Caki2 (cell line): Measurements from ENCODE around the gene TULP1. TPM values are rescaled to one million over a fixed set of nuclear protein-coding genes. Genes with fewer than 3 reads are reported as not detected.

Experiments used
- DNase-seq: peaks from one replicate; pipeline ENCODE4 v3.0.0-alpha.2; 2015; ENCODE audit warnings: low read depth
- in situ Hi-C: cut with HindIII; loops from 2 replicates; pipeline ENCODE4 v1.10.0; 2016; ENCODE audit warnings: low sequenced_read_pairs, low pct_unique_long_range_greater_than_20kb, mixed read lengths
- total RNA-seq: library from RNA; depleted of rRNA; stranded (reverse); fragments of >200 nt; shearing (Covaris generic); gene quantifications from 2 replicates; pipeline ENCODE4 v1.2.3, GENCODE V29; 2014; ENCODE audit warnings: low replicate concordance

The TULP1 gene
- total RNA-seq, 1 experiment from 2014 or later: not detected

DNA sequence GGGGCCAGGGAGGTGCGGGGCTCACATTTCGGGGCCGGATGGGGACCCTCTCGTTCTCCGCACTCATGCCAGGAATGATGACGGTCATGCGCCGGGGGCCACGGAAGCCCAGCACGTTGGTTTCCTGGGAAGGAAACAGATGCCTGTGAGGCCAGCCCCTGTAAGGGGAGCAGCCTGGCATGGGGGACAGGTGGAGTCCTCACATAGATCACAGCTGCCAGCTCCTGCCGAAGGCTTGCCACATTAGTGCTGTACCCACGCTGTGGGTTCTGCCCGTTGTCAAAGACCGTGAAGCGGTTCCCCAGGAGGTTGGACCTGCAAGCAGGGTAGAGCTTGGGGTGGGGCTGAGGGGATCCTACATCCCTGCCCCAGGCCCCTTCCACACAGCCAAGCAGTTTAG lies 9.2 kb downstream of the TULP1 start:
- no peak for DNase-seq
- in situ Hi-C loops: no loop called here

DNA sequence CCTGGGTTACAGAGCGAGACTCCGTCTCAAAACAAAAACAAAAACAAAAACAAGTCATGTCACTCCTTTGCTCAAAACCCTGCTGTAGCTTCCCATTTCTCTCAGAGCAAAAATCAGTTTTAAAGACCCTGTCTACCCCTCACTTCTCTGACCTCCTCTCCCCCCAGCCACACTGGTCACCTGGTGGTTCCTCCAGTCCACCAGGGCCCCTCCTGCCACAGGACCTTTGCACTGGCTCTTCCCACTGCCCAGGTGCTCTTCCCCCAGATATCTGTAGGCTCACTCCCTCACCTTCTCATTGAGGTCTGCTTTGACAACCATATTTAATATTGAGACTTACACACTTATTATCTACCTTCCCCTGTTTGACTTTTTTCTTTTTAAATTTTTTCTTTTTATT lies 10.9 kb downstream of the TULP1 start:
- in situ Hi-C loops: no loop called here
- no peak for DNase-seq

DNA sequence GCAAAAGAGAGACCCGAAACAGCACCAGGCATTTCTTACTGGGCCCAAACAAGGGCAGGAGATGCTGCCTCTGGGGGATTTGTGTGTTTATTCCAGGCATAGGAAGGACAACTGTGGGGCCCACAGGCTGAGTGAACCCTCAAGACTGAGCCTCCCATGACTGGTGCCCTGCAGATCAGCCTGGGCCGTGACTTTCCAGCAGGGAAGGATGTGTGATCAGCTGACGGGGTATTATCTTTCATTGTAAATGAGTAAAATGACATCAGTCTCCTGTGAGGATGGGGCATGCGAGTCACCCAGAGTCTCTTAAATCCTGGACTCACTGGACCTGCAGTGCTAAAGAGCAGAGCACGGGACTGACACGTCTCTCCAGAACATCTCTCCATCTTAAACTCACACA lies 11.9 kb downstream of the TULP1 start:
- peak; percentile 26 for DNase-seq
- in situ Hi-C loops: no loop called here

DNA sequence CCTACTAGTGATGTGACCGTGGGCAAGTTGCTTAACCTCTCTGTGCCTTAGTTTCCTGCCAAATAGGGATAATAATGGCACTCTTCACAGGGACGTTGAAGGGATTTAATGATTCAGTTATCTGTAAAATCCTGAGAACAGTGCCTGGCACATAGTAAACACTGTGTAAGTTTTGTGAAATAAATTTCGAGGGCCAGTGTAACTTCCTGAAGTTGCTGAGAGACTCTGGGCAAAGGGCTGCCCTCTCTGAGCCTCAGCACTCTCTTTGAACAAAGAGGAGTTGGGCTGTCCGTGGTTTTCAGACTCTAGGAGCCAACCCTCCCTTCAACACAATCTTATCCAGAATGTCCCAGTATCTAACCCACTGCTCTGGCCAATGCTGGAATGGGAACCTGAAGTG lies 13.3 kb downstream of the TULP1 start:
- in situ Hi-C loops: no loop called here
- no peak for DNase-seq

DNA sequence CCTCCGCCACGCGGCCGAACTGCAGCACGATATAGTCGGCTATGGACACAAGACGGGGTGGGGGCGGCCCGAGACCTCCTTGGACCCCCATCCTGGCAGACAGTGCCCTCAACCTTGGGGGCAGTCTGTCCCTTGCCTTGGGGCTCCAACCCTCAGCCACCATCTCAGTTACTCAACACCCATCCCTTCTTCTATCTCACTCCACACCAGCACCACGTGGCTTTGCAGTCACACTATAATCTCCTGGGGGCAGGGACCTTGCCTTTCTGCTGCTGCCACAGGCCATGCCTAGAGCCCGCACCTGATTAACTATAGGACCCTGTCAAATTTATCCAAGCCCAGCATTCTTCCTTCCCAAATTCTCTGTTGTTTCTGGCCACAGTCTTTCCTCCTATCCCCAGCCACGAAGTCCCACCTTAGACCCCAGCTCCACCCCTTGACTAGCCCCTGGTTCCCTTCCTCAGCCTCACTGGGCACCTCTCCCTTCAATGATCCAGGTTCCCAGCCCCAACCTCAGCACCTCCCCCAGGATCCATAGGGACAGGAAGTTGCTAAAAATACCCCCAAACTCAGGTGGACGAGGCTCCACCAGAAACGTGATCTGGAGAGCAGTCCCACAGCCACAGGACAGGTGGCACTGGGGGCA lies 14.2 kb downstream of the TULP1 start:
- no peak for DNase-seq
- in situ Hi-C loops: no loop called here

DNA sequence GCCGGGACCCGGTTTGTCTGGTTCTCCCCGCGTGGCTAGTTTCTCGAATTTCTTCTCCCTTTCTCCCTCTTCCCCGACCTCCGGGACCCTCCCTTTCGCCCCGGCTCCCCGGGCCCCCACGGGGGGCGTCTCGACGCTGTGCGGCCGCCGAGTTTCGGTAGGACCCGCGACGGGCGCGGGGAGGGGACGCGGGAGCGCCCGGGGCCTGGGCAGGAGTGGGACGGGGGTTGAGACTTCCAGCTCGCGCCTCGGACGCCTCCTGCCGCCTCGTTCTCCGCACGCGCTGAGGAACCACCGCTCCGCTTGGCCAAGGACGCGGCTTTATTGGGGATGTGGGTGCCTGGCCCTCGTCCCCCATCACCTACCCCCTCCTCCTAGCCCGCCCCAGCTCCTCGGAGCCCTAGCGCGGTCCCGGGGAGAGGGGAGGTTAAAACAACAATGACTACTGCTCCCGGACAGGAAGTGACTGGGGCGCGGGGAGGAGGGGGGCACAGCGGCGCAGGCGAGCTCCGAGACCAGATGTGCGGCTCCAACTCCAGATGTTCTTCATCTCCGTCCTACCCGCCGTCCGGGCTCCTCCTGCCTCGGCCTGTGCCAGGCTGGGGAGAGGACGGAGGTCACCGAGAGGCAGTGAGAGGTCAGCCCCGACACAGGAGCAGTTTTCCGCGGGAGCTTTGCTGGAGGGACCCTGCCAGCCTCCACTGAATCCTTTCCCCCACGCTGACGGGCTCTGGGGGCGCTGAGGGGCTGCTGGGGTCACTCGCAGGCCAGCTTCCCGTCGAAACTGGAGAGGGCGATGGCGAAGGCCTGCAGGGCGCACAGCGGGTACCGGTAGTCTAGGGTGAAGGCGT lies 14.9 kb downstream of the TULP1 start:
- in situ Hi-C loops: no loop called here
- no peak for DNase-seq

DNA sequence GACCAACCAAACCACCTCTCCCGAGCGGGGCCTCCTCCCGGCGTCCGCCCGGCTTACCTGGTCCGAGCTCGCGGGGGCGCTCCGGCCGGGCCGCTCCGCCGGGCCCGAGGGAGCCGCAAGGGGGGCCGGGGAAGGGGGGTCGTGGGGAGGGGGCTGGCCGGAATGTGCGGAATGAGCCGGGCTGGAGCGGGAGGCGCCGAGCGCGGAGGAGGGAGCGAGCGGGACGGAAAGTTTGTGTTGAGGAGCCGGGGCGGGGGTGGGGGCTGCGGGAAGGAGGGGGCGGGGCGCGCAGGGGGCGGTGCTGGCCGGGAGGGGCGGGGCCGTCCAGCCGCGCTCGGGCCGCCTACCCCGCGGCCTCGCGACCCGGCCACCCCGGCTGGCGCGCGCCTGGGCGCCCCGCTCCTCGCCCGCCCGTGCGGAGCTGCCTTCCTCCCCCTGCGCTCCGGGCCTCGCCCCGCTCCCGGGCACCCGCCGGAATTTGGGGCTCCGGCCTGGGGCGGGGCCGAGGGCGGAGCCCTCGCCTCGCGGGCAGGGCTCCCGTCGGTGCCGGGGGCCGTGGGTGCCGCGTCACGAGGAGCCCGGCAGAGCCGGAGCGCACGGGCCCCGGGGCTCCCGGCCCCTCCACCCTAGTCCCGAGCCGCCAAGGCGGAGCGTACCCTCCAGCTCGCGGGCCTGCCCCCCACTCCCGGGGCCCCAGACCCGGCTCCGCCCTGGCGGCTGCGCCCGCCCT lies 15.7 kb downstream of the TULP1 start, which contains the start of gene TEAD3:
Gene TEAD3, minus strand, starts transcription at position 239 of the 730 bp plus-strand sequence.
- peak; percentile 48 for DNase-seq
- in situ Hi-C loops: no loop called here

DNA sequence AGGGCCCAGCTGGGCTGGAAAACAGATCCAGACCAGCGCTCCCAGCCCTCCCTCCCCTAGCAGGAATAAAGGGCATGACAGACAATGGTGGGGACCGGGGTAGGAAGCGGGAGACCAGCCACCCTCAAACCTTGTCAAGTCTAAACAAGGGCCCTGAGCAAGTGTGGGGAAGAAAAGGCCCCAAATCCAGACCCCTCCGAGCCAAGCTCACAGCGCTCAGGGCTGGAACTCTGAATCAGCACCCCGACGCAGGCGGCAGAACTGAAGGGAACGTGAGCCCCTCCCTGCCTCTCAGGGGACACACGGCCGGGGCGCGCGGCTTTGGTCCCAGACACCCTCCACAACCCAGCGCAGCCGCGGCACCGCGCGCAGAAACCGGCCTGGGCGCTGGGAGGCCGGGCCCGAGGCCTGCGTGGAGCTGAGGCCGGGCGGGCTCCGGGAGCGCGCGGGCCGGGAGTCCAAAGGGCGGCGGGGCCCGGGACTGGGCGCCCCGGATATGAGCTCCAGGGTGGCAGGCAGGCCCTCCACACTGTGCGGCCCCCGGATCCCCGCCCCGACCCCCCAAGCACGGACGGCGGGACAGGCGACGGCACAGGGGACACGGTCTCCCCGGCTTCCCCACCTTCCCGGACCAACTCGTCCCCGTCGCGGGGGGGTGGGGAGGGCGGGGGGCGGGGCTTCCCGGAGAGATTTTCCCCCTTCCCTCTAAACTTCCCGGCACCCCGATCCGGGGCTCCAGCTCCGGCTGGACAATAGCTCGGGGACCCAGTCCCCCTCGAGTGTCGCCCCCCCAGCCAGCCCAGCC lies 16.5 kb downstream of the TULP1 start:
- peak; percentile 47 for DNase-seq
- in situ Hi-C loops: no loop called here

DNA sequence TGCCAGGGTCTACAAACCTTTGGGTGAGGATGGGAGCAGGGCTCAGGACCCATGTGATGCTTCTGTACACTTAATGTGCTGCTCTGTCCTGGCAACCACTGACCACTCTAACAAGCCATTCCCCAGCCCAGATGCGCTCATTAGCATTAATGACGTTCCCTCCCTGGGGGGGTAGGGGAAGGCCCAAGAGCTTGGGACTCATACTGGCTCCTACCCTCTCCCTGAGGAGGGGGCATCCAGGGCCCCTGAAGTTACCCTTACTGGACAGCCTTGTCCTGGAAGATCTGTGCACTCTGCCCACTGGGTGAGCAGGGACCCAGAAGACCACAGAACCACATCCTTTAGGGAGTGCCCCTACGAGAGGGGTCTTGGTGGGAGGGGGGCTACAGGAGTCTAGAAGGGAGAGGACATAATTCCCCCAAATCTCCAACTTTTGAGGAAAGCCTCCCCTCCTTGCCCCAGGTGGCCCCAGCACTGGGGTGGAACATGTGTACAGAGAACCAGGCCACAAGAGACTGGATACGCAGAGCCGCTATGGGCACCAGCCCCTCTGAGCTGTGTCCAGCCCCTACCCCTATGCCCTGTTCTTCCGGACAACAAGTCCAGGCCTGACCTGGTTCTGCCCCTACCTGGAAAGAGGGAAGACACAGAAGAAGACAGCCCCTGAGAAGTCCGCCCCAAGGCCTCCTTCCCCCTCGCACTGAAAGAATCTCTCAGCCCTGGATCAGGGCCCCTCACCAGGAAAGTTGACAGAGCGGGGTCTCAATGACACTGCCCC lies 17.2 kb downstream of the TULP1 start:
- no peak for DNase-seq
- in situ Hi-C loops: no loop called here

DNA sequence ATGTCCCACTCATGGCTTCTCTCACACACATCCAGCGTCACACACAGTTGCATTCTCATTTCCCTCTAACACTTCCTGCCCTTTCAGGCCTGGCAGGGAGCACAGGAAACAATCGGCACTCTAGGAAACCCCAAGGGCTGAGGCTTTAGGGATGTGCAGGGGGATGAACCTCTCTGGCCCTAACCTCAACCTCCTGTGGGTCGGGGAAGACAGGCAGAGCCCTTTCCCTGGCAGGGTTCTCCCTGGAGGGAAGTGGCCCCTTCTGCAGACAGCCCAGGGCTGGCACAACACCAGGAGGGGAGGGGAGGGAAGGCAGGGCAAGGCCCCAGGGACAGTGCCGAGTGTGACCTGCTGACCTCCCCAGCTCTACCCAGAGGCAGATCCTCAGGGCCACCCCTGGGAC lies 18.5 kb downstream of the TULP1 start:
- in situ Hi-C loops: no loop called here
- DNase-seq: no peak

DNA sequence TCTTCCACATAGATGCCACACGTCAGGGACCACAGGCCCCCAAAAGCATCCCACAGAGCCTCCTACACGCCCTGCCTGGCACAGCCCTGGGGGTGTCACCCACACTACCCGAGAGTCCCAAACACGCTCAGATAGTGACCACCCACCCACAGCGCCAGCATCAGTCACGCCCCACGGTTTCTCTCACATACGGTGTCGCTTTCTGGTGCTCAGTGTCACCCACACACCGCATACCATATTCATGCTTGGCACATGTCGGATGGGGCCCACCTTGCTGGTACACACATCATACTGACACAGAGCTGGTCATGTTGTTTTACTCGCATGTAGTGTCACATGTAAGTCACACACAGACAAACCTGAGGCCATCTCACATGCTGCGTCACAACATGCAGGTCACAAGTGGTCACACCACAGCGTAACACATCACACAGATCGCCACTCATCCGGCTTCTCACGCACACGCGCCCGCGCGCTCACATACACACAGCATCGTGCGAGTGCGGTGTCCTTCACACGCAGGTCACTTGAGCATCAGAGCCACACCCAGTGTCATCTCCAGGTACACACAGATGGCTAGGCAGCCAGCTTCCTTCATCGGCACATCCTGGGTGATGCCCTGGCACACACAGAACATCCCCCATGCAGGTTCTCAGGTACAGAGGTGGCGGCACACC lies 19.3 kb downstream of the TULP1 start:
- in situ Hi-C loops: no loop called here
- DNase-seq: no peak

DNA sequence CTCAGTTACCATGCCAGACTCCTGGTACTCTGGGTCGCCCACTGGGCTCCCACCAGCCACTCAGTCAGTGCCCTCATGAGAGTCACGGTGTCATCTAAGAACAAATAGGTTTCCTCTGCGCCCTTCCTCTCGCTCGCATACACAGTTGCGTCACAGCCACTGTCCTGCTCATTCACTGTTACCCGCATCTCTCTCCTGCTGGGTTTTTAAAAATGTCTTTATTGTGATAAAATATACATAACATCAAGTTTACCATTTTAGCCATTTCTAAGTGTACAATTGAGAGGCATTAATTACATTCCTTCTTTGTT lies 19.8 kb downstream of the TULP1 start:
- no peak for DNase-seq
- in situ Hi-C loops: no loop called here

DNA sequence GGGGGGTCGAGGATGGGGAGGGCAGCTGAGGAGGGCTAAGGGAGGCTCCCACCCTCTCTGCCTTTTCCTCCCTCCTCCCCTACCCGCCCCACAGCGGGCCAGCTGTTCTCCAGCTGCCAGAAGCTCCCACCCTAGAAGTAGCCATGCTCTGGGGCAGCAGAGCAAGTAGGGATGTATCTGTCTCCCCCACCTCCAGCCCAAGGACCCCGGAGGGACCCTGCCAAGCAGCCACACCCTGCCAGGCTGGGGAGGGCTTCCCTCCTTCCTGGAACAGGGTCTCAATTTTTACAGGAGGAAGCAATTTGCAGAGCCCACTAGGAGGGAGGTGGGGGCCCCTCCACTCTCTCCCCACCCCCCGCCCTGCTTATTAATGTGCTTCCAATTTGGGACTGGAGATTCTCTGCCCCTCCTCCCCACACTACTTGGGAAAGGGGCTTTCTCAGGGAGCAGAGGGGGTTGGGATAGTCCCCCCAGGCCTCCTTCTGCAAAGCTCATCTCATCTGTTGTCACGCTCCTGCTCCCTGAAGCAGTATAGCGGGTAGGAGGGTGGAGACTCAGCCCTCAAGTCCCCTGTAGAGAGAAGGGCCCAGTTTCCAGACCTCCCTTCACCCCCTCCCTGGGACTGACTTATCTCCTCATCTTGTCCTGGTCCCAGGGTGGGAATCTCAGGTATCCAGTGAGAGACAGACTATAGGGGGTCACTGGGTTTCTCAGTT lies 20.3 kb downstream of the TULP1 start:
- DNase-seq: no peak
- in situ Hi-C loops: no loop called here

DNA sequence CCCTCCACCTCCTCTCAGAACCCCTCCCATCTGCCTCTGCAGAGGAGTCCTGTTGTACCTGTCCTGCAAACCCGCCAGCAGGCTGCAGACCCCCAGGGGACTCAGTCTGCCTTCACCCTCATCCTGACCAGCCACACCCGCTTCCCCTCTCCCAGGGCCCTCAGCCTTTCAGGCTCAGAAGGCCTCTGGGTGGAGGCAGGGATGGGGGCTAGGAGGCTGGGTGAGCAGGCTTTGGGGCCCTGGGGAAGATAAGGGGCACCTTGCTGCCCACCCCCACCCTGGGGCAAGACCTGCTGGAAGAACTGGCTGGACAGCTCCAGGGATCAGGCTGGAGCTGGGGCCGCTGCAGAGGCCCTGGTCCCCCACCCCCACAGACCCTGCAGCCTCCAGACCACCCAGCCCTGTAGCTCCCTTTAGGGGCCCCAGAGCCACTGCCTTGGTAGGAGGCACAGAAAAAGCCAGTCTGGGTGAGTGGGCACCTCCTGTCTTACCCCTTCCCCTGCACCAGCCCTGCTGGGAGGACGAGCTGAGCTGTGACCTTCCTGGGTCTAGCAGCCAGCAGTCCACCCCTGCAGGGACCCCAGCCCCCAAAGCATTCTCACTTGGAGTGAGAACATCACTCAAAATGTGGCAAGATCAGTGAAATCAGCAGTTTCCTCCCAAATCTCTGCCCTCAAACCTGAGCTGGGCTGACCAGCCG lies 21.0 kb downstream of the TULP1 start:
- DNase-seq: no peak
- in situ Hi-C loops: no loop called here

DNA sequence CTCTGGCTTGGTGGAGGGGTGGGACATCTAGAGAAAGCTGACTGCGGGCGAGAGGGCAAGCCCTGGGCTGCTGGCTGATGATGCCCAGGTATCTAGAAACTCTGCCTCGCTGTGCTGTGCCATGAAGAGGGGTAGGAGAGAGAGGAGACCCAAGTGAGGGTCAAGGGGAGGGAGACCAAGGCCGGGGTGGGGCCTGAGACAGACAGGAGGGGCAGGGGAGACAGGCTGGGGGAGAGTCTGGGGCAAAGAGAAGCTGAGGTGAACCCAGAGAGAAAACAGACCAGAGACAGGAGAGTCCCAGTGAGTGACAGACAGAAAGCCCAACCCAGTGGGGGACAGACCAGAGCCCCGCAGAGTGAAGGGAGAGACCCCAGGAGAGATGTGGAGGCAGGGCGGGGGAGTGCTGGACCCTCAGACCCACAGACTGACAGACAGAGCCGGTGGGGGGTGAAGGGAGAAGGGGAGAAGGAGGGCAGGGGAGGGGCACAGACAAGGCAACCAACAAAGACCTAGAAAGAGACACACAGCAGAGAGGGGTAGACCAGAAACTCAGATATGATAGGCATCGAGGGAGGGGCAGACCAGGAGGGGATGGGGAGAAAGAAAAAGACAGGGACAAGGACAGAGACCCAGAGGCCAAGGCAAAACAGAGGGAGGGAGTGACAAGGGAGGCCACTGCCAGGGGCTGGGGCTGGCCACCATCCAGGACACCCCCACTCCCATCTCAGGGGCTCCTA lies 21.7 kb downstream of the TULP1 start:
- in situ Hi-C loops: no loop called here
- DNase-seq: no peak
